ENCODE data around the gene ANO8. TPM values are rescaled to one million over a fixed set of nuclear protein-coding genes. Genes with fewer than 3 reads are reported as not detected.

ANO8 gene
- total and polyA plus RNA-seq, 2 of the 13 experiments (the other 11 are each of a cell fraction or from before 2014, with no cell fraction given): 1.8 to 3.5 TPM

- TF ChIP-seq ZNF687 (CRISPR knock-in tag; IDR thresholded peaks at IDR 0.05) (peak; percentile 80), ZNF629 (CRISPR knock-in tag; conservative IDR thresholded peaks at IDR 0.05) (no peak), RFXAP (CRISPR knock-in tag; IDR thresholded peaks at IDR 0.05; ENCODE audit: borderline replicate concordance) (peak; percentile 89; the same call in 1 of the 2 replicates), ZBTB39 (CRISPR knock-in tag; IDR thresholded peaks at IDR 0.05) (peak; percentile 76; the same call in 1 of the 2 replicates), POLR2G (IDR thresholded peaks at IDR 0.05; ENCODE audit: low read depth, low read length) (peak; percentile 80), ZNF430 (CRISPR knock-in tag; IDR thresholded peaks at IDR 0.05) (peak; percentile 68; the same call in 1 of the 2 replicates), IKZF4 (CRISPR knock-in tag; IDR thresholded peaks at IDR 0.05; ENCODE audit: borderline replicate concordance, low read depth, not compliant biosample characterization) (no peak), ELF3 (CRISPR knock-in tag; IDR thresholded peaks at IDR 0.05) (0 out of 2 replicates have a peak, but pooled peaks have one; percentile 14), NR1H2 (CRISPR knock-in tag; IDR thresholded peaks at IDR 0.05; ENCODE audit: borderline replicate concordance, low read depth) (no peak), SRY (CRISPR knock-in tag; IDR thresholded peaks at IDR 0.05) (no peak), ZNF710 (CRISPR knock-in tag; IDR thresholded peaks at IDR 0.05; ENCODE audit: borderline replicate concordance) (no peak), ZNF44 (CRISPR knock-in tag; IDR thresholded peaks at IDR 0.05) (0 out of 2 replicates have a peak, but pooled peaks have one; percentile 36), ZNF343 (CRISPR knock-in tag; IDR thresholded peaks at IDR 0.05) (peak; percentile 27; the same call in 1 of the 2 replicates), HNF4G (IDR thresholded peaks at IDR 0.05; ENCODE audit: borderline replicate concordance, low read depth, low read length) (peak; percentile 48; the same call in 1 of the 2 replicates), HNF4G (CRISPR knock-in tag; IDR thresholded peaks at IDR 0.05; ENCODE audit: borderline replicate concordance, low read depth) (no peak), NR2C2 (CRISPR knock-in tag; IDR thresholded peaks at IDR 0.05; ENCODE audit: borderline replicate concordance) (peak; percentile 99), MYC (CRISPR knock-in tag; IDR thresholded peaks at IDR 0.05; ENCODE audit: borderline replicate concordance) (peak; percentile 51; the same call in 1 of the 2 replicates), ZNF883 (CRISPR knock-in tag; IDR thresholded peaks at IDR 0.05; ENCODE audit: not compliant biosample characterization) (peak; percentile 62), ZNF382 (CRISPR knock-in tag; IDR thresholded peaks at IDR 0.05; ENCODE audit: borderline replicate concordance) (no peak), GABPB1 (CRISPR knock-in tag; IDR thresholded peaks at IDR 0.05) (peak; percentile 93)
These were observed 25.3 kb downstream of the ANO8 start, which contains the start of gene DDA1 (continued) for GRCh38 chr19:17309198-17309964.
